KMS-11 (cell line): Measurements from ENCODE around the gene ZNF521.

ENCODE experiments used
- H2AFZ ChIP-seq: fragments of 200-600 bp; sonication (generic); 2 replicates; pipeline ENCODE4 v1.6.1; 2016; ENCODE audit warnings: antibody characterized with exemption, mixed run types, low read depth
- H3K27ac ChIP-seq: fragments of 200-600 bp; sonication (generic); 2 replicates; pipeline ENCODE4 v1.6.1; 2016; ENCODE audit warnings: mild to moderate bottlenecking, mixed run types
- H3K27me3 ChIP-seq: fragments of 200-600 bp; sonication (generic); 2 replicates; pipeline ENCODE4 v1.6.1; 2017; ENCODE audit warnings: mild to moderate bottlenecking, low read depth, mixed run types, moderate library complexity; ENCODE audit not compliant: insufficient read depth
- H3K36me3 ChIP-seq: fragments of 200-600 bp; sonication (generic); 2 replicates; pipeline ENCODE4 v1.6.1; 2017; ENCODE audit warnings: mild to moderate bottlenecking, mixed run types; ENCODE audit not compliant: insufficient read depth
- H3K4me1 ChIP-seq: fragments of 200-600 bp; sonication (generic); 2 replicates; pipeline ENCODE4 v1.6.1; 2016; ENCODE audit warnings: mild to moderate bottlenecking, low read depth, mixed run types; ENCODE audit not compliant: poor library complexity, severe bottlenecking
- H3K4me2 ChIP-seq: fragments of 200-600 bp; sonication (generic); 2 replicates; pipeline ENCODE4 v1.7.0; 2016; ENCODE audit warnings: mild to moderate bottlenecking, mixed run types
- H3K4me3 ChIP-seq: fragments of 200-600 bp; sonication (generic); IDR thresholded peaks from 2 replicates; pipeline ENCODE4 v1.6.1; 2017; ENCODE audit warnings: low read depth, low read length, mixed read lengths; ENCODE audit not compliant: insufficient read depth
- H3K79me2 ChIP-seq: fragments of 200-600 bp; sonication (generic); 2 replicates; pipeline ENCODE4 v1.6.1; 2016; ENCODE audit warnings: low read depth, mixed run types; ENCODE audit not compliant: insufficient read depth
- H3K9ac ChIP-seq: fragments of 200-600 bp; sonication (generic); 2 replicates; pipeline ENCODE4 v1.6.1; 2016; ENCODE audit warnings: mild to moderate bottlenecking, mixed run types
- H4K20me1 ChIP-seq: fragments of 200-600 bp; sonication (generic); 2 replicates; pipeline ENCODE4 v1.6.1; 2016; ENCODE audit warnings: mild to moderate bottlenecking, mixed run types; ENCODE audit not compliant: insufficient read depth
- CTCF ChIP-seq: fragments of 200-600 bp; sonication (generic); conservative IDR thresholded peaks from 2 replicates; pipeline ENCODE4 v1.6.1; 2017; ENCODE audit warnings: low read depth, mild to moderate bottlenecking, antibody characterized with exemption, low read length, moderate library complexity, mixed read lengths

ZNF521 gene

GRCh38 chr18:25189391-25190185 is 162.4 kb downstream of the ZNF521 start:
- H3K4me3 ChIP-seq, result no peak overlapping the region
- H3K27ac ChIP-seq, result no peak overlapping the region
- no peak overlapping the region for H3K4me2 ChIP-seq
- H3K36me3 ChIP-seq, result no peaks in the 10 kb centered on the region
- no peak for TF ChIP-seq CTCF
- no peaks in the 10 kb centered on the region for H3K27me3 ChIP-seq
- H4K20me1 ChIP-seq, result no peaks in the 10 kb centered on the region
- H3K9ac ChIP-seq, result no peak overlapping the region
- no peaks in the 10 kb centered on the region for H3K79me2 ChIP-seq
- H3K4me1 ChIP-seq, result no peaks in the 10 kb centered on the region
- H2AFZ ChIP-seq, result no peak overlapping the region

GRCh38 chr18:25187521-25188192 is 164.3 kb downstream of the ZNF521 start:
- Histone ChIP-seq H3K9ac (no peak overlapping the region), H2AFZ (no peak overlapping the region), H4K20me1 (no peaks in the 10 kb centered on the region), H3K27ac (no peak overlapping the region), H3K27me3 (no peaks in the 10 kb centered on the region), H3K36me3 (no peaks in the 10 kb centered on the region), H3K4me2 (no peak overlapping the region), H3K4me3 (no peak overlapping the region), H3K4me1 (no peaks in the 10 kb centered on the region), H3K79me2 (no peaks in the 10 kb centered on the region)
- TF ChIP-seq CTCF, result no peak

GRCh38 chr18:25186871-25187270 is 165.1 kb downstream of the ZNF521 start:
- no peak overlapping the region for H2AFZ ChIP-seq
- no peaks in the 10 kb centered on the region for H4K20me1 ChIP-seq
- no peak overlapping the region for H3K27ac ChIP-seq
- no peak overlapping the region for H3K4me3 ChIP-seq
- H3K9ac ChIP-seq, result no peak overlapping the region
- no peaks in the 10 kb centered on the region for H3K36me3 ChIP-seq
- no peaks in the 10 kb centered on the region for H3K79me2 ChIP-seq
- no peak for TF ChIP-seq CTCF
- no peak overlapping the region for H3K4me2 ChIP-seq
- H3K27me3 ChIP-seq, result no peaks in the 10 kb centered on the region
- no peaks in the 10 kb centered on the region for H3K4me1 ChIP-seq

GRCh38 chr18:25181993-25182392 is 170.0 kb downstream of the ZNF521 start:
- H2AFZ ChIP-seq, result no peak overlapping the region
- H3K9ac ChIP-seq, result no peak overlapping the region
- H3K36me3 ChIP-seq, result no peaks in the 10 kb centered on the region
- TF ChIP-seq CTCF, result no peak
- H4K20me1 ChIP-seq, result no peaks in the 10 kb centered on the region
- H3K27ac ChIP-seq, result no peak overlapping the region
- H3K27me3 ChIP-seq, result no peaks in the 10 kb centered on the region
- no peaks in the 10 kb centered on the region for H3K79me2 ChIP-seq
- no peak overlapping the region for H3K4me3 ChIP-seq
- H3K4me2 ChIP-seq, result no peak overlapping the region
- no peaks in the 10 kb centered on the region for H3K4me1 ChIP-seq
